HG02763 (cell line): ENCODE data around the gene CYP46A1.

Experiments used
- ATAC-seq: cut with Tn5 transposase; IDR thresholded peaks from one replicate; pipeline ENCODE4 v1.9.1; 2021; ENCODE audit warnings: mild to moderate bottlenecking, moderate library complexity; ENCODE audit not compliant: unreplicated experiment

The CYP46A1 gene

GRCh38 chr14:99727096-99727870, 43.2 kb downstream of the CYP46A1 start:
- ATAC-seq, result no peak

DNA sequence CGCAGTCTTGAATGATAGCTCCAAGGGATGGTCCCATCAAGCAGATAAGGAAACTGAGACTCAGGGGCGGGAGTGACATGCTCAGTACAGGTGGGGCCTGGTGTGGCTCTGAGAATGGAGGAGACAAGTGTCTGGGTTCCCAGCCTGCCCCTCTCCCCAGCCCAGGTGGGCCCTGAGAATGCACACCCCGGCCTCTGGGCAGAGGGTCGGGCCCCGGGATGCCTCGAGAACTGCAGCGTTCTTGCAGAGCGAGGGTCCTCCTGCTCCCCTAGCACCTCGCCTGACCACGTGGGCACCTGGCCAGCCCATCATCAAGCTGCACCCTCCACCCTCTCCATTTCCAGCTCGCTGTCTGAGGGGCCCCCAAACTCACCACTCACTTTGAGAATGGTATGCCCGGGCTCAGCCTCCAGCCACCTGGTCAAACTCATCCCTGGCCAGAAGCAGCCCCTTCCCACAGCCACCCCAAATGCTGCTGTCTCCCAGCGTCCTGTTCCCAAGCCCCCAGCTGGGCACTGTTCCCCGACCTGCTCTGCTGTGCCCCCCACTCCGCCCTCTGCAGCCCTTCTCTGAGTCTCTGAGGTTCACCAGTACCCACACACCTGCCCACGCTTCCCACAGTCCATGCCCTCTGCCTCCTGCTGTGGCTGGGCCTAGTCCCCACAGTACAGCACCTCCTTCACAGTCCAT, 44.3 kb downstream of the CYP46A1 start:
- no peak for ATAC-seq

- no peak for ATAC-seq
These were observed 44.9 kb downstream of the CYP46A1 start for GRCh38 chr14:99728981-99729451.

DNA sequence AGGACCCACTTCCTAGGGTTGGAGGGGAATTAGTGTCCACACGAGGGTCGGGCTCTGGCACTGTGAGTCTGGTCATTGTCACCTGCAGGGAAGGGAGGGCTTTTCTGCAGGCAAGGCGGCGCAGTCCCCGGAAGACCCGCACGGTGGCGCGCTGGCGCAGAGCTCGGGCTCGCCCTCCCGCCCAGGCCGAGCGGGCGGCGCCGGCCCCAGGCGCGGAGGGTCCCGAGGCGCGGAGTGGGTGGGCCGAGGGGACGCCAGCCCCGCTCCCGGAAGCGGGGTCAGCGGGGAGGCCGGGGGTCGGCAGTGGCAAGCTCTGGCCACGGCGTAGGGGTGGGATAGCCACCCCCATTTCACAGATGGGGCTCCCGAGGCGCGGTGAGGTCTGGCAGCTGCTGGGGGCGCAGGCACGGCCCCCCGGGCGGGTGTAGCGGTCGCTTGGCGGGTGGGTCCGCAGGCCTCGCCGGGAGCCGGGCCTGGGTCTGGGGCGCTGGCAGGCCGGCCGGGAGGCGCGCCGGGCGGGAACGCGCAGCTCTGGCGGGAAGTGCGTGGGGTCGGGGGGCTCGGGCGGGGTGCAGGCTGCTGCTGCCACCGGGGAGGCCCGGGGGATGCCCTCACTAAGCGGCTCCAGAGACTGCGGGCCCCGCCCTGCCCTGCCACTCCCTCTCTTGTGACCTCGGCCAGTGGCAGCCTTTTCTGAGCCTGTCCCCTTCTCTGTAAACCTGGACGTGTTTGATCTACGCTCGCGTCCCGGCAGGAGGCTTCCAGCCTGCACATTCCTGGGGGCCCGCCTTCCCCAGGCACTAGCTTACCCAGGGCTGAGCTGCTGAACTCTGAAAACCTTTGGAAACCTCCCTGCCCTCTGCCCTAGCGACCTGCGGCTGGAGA, 46.1 kb downstream of the CYP46A1 start:
- ATAC-seq, result no peak

DNA sequence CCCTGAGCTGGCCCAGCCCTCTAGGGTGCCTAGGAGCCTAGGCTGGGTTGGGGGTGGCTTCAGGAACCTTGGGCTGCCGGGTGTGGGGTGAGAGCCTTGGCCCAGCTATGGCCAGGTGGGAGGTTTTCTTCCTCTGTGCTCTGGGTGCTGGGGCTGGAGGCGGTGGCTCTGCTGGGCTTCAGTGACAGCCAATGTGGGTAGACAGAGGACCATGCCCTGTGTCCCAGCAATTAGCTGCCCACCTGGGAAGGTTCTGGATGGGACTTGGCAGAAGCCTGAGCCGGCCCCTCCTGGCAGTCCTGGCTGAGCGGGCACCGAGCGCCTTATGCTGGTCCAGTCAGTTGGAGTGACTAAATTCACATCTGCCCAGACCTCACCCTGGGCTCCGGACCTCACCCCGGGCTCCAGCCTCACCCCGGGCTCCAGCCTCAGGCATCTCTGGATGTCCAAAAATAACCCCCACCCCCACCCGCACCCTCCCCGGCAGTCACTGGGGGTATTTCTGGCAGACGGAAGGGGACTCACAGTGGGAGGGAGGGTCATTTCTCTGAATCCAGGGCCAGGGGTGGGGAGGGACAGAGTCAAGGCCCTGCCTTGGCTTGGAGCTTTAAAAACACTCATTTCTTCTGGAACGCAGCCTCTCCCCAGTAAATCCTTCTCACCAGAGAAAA, 46.9 kb downstream of the CYP46A1 start:
- ATAC-seq, result no peak

GRCh38 chr14:99731547-99732435, 47.7 kb downstream of the CYP46A1 start:
- ATAC-seq, result no peak

DNA sequence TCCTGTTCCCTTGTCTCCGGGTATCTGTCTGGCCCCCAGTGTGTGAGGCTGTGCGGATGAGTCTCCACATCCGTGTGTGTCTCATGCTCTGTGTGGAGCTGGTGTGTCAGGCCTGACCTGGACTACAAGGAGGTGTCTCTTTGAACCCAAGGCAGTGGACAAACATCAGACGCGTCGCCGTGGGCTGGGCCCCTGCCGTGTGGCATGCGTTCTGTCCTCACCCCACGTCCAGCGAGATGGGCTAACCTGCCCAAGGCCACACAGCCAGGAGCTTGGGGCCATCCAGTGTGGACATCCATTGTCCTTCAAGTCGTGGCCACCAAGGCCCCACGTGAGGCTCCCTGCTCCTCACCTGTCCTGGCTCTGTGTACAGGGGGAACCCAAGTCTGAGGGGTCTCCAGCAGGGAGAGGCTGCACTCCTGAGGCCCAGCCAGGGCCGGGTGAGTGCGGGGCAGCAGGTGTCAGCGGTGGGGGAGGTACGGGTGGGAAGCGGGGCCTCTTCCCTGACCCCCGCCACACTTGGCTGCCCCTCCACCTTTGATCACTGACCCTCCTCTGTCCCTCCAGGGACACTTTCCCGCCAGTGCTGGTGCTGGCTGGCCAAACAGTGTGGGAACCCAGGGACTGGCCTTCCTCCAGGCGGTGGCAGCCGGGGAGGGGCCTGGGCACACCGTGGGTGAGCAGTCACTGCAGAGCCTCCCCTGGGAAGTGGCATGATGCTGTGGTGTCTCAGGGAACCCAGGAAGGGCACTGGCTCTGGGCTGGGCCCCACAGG, 48.5 kb downstream of the CYP46A1 start:
- ATAC-seq, result no peak

DNA sequence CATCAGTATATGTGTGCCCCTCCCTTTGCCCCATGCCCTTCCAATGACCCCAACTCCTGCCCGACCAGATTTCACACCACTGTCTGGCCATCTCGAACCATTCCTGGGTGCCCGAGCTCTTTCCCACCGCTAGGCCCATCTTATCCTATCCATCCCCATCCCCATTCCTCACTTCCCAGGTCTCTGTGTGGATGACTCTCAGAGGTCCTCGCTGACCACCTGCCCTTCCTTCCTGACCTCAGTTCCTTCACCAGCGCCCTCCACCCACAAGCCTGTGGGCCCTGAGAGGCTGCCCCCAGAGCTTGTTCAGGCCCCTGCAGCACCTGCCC, 49.1 kb downstream of the CYP46A1 start:
- ATAC-seq, result no peak

DNA sequence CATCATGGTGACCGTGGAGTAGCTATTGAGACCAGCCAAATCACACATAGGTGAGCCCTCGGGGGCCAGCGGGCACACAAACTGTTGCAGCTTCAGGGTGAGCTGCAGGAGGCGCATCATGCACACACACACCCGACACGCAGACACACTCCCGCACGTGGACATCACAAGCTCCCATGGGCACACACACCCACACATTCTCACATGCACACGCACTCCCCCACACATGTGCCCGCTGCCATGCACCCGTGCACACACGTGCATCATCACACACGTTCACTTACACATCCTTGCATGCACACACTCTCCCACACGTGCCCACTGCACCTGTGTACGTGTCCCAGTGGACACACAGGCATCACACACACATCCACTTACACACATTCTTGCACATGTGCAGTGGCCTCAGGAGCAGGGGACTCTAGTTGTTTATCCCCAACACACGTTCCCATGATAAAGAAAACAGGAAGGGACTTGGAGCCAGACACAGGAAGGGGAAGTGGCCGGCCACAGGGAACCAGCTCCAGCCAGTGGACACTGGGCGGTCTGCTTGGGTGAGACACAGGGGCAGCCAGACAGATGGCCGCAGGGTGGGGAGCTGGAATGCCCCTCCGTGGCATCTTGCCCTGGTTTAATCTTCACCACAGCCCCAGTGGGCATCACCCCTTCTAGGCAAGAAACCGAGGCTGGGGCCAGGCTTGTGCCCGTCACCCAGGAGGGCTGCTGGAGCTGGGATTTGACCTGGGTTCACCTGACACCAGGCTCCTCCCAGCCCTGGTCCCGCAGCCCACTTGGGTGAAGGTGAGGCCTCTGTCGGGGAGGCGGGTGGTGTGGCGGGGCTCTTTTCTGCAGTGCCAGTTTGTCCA, 49.7 kb downstream of the CYP46A1 start:
- ATAC-seq, result no peak

GRCh38 chr14:99734406-99735051, 50.4 kb downstream of the CYP46A1 start:
- ATAC-seq, result no peak

GRCh38 chr14:99735189-99736135, 51.4 kb downstream of the CYP46A1 start:
- no peak for ATAC-seq

DNA sequence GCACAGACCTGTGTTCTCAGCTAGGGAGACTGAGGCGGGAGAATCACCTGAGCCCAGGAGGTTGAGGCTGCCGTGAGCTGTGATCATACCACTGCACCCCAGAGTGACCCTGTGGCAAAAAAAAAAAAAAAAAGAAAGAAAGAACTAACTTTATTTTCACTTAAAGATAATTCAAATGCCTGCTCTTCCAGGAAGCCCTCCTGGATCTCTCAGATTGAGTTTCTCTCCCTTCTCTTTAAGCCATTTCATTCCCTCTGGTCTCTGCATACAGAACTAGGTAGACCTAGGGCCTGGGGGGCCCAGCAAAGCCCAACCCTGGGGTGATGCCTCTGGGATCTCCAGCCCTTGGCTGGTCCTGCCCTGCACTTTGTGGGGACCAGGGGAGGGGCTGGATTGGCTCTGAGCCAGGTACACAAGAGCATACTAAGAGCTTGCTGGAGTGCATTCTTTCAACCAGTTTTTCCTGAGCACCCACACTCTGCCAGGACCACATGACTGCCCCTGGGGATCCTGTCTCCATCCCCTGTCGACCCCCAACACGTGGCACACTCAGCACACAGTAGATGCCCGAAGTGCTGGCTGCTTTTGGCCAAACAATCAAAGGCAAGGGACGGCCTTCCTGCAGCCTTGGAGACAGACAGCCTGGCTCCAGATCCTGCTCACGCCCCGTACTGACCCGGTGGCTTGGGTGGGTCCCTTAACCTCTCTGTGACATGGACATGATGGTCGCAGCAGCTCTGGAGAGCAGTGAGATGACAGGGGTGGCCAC, 52.7 kb downstream of the CYP46A1 start:
- no peak for ATAC-seq

DNA sequence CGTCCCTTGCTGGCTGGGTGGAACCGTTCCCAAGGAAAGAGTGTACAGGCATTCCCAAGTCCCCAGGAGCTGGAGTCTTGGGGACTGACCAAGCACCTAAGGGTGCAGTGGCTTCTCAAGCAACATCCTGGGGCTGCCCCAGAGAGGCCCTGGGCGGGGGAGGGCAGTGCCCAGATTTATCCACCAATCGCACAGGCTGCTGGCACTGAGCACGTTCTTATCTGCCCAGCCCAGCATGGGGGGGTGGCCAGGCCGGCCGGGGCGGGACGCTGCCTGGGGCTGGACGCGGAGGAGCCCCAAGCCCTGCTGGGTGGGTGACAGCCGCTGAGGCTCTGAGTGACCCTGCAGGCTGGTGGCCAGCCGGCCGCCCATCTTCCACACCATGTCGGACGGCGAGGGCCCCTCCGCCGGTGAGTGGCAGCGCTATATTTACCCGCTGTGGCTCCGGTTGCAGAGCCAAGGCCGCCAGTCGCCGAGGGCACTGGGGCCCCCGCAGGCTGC, 53.4 kb downstream of the CYP46A1 start:
- ATAC-seq, result no peak

DNA sequence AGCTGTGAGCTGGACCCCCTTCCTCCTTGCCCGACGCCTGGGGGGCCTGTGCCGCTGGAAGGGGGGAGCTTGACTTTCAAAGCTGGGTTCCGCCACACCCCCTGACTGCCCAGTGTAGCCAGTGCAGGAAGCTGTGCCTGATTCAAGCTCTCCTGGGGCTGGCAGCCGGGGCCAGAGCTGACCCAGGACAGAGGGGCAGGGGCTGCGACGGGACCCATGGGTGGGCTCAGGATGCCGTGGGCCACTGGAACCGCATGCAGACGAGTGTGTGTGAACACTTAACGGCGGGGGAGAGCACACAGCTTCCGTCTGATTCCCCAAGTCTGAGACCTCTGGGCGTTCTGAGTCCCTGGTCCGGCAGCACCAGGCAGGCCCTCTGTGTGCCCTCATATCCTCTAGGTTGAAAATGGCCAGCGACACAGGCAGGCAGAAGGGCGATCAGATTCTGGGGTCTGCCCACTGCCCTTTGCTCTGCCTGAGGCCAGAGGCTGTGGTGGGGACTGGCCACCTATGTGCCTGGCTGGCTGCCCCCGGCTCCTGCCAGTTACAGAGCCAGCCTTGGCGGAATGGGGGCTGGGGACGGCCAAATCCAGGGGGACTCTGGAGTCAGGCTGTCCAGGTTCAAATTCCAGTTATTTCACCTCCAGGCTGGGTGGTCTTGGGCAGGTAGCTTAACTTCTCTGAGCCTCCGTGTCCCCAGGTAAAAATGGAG, 54.0 kb downstream of the CYP46A1 start:
- no peak for ATAC-seq

DNA sequence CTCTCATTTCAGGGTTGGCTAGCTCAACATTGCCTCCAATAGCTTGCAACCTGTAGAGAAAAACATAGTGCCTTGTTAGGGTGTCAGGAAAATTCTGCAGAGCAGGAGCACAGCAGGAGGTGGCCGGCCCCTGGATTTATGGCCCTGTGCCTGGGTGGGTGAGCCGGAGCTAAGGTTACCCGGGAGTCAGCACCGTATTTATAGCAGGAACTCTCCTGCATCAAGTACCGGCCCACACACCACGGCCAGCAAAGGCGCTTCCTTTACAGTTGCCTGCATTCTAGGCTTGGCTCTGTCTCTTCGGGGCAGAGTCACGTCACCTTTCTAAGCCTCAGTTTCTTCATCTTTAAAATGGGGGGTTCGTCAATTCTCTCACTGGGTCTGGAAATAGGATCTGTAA, 56.3 kb downstream of the CYP46A1 start:
- no peak for ATAC-seq
